DOHH2 (cell line): ENCODE results near the gene CCDC17.

Experiments
- CTCF ChIP-seq: fragments of 200-600 bp; sonication (generic); IDR thresholded peaks from one replicate; pipeline ENCODE4 v1.5.1; 2014; ENCODE audit warnings: antibody characterized with exemption, mild to moderate bottlenecking, low read depth, low read length; ENCODE audit not compliant: poor library complexity, severe bottlenecking
- EZH2phosphoT487 ChIP-seq: fragments of 200-600 bp; sonication (generic); IDR thresholded peaks from 2 replicates; pipeline ENCODE4 v1.6.1; 2017; ENCODE audit warnings: borderline replicate concordance, mild to moderate bottlenecking, antibody characterized with exemption, low read length, moderate library complexity, mixed read lengths

DNA sequence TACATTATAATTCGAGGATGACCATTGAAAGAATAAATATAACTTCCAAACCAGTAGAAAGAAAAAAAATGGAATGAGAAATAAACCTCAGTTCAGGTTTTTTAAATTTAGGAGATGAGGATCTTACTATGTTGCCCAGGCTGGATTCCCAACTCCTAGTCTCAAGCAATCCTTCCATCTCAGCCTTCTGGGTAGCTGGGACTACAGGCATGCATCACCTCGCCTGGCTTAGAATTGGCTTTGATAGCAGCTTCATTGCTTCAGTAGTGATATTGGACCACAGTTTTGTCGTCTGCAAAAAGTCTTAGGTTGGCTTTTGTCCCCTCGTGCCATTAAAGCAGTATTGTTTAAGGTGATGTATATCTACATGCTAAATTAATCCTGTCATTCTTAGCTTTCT, 37.1 kb downstream of the CCDC17 start:
- TF ChIP-seq EZH2phosphoT487 (no peak), CTCF (no peak)
